Measurements from ENCODE around the gene FXYD6.

DNA sequence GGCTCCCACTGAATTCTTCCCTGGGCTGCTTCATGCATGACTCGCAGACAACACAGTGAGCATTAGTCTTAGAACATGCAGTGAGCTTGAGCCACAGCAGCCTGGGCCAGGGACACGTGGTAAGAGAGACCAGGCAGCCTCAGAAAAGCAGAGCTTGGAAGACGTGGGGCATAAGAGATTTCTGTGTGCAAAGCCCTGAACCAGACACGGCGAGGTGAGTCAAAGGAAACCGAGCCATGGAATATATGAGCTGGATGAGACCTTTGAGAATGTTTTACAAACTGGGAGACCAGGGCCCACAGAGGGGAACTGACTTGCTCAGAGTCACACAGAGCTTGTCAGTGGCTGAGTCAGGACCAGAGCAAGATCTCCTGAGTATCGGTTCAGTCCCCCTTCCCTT lies 8.5 kb upstream of the FXYD6 start:
- TF ChIP-seq POLR2A (IDR thresholded peaks at IDR 0.05) = no peak
- TF ChIP-seq, protein P1, sequence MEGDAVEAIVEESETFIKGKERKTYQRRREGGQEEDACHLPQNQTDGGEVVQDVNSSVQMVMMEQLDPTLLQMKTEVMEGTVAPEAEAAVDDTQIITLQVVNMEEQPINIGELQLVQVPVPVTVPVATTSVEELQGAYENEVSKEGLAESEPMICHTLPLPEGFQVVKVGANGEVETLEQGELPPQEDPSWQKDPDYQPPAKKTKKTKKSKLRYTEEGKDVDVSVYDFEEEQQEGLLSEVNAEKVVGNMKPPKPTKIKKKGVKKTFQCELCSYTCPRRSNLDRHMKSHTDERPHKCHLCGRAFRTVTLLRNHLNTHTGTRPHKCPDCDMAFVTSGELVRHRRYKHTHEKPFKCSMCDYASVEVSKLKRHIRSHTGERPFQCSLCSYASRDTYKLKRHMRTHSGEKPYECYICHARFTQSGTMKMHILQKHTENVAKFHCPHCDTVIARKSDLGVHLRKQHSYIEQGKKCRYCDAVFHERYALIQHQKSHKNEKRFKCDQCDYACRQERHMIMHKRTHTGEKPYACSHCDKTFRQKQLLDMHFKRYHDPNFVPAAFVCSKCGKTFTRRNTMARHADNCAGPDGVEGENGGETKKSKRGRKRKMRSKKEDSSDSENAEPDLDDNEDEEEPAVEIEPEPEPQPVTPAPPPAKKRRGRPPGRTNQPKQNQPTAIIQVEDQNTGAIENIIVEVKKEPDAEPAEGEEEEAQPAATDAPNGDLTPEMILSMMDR (IDR thresholded peaks at IDR 0.05) = no peak

Data from sigmoid colon (tissue), 3 donors.